NB4 (cell line): ENCODE measurements around the gene TCF12.

Experiments used
- DNase-seq: peaks from one replicate; pipeline ENCODE4 v3.0.0; 2010; ENCODE audit warnings: low read depth
- H3K4me3 ChIP-seq: one replicate; pipeline ENCODE4 v1.5.1; 2011; ENCODE audit warnings: mild to moderate bottlenecking, low read depth, low read length, moderate library complexity
- CTCF ChIP-seq: IDR thresholded peaks from one replicate; pipeline ENCODE4 v1.5.1; 2012; ENCODE audit warnings: low read depth, low read length
- MAX ChIP-seq: IDR thresholded peaks from 2 replicates; pipeline ENCODE4 v1.6.1; 2011; ENCODE audit warnings: low read depth, low read length
- MYC ChIP-seq: IDR thresholded peaks from 2 replicates; pipeline ENCODE4 v1.6.1; 2011; ENCODE audit warnings: low read depth, low read length
- POLR2A ChIP-seq: IDR thresholded peaks from 2 replicates; pipeline ENCODE4 v1.6.1; 2011; ENCODE audit warnings: mild to moderate bottlenecking; ENCODE audit not compliant: insufficient read length; ENCODE audit errors: extremely low read depth

TCF12 gene

GRCh38 chr15:57079446-57079845, 161.0 kb downstream of the TCF12 start:
- no peak for TF ChIP-seq MAX
- TF ChIP-seq CTCF: no peak
- TF ChIP-seq MYC: no peak
- TF ChIP-seq POLR2A: no peak
- peak; percentile 6 for DNase-seq
- no peak overlapping the region for H3K4me3 ChIP-seq

- no peak for TF ChIP-seq MAX
- no peak for TF ChIP-seq POLR2A
- TF ChIP-seq CTCF: no peak
- no peak for TF ChIP-seq MYC
- peak; percentile 20 for DNase-seq
- H3K4me3 ChIP-seq: no peak overlapping the region
Measured at GRCh38 chr15:57079931-57080620, 161.6 kb downstream of the TCF12 start.

- no peak overlapping the region for H3K4me3 ChIP-seq
- no peak for TF ChIP-seq POLR2A
- no peak for TF ChIP-seq MAX
- TF ChIP-seq MYC: no peak
- no peak for TF ChIP-seq CTCF
- no peak for DNase-seq
Measured at GRCh38 chr15:57082054-57082728, 163.7 kb downstream of the TCF12 start.

- no peak for DNase-seq
- TF ChIP-seq CTCF (no peak), MYC (no peak), POLR2A (no peak), MAX (no peak)
- H3K4me3 ChIP-seq: no peak overlapping the region
Measured at GRCh38 chr15:57084192-57084591, 165.7 kb downstream of the TCF12 start.

GRCh38 chr15:57085267-57085666, 166.8 kb downstream of the TCF12 start:
- no peak for DNase-seq
- H3K4me3 ChIP-seq: no peak overlapping the region
- TF ChIP-seq MAX: no peak
- no peak for TF ChIP-seq POLR2A
- no peak for TF ChIP-seq MYC
- TF ChIP-seq CTCF: no peak
